ENCODE data around the gene RAB1A. TPM values are rescaled to one million over a fixed set of nuclear protein-coding genes. Genes with fewer than 3 reads are reported as not detected.
A peak's percentile ranks its signal among the peaks of the same experiment; 100 is the strongest.

RAB1A gene
- total and polyA plus RNA-seq, 8 donors: 156 to 202 (median 169) TPM

DNA sequence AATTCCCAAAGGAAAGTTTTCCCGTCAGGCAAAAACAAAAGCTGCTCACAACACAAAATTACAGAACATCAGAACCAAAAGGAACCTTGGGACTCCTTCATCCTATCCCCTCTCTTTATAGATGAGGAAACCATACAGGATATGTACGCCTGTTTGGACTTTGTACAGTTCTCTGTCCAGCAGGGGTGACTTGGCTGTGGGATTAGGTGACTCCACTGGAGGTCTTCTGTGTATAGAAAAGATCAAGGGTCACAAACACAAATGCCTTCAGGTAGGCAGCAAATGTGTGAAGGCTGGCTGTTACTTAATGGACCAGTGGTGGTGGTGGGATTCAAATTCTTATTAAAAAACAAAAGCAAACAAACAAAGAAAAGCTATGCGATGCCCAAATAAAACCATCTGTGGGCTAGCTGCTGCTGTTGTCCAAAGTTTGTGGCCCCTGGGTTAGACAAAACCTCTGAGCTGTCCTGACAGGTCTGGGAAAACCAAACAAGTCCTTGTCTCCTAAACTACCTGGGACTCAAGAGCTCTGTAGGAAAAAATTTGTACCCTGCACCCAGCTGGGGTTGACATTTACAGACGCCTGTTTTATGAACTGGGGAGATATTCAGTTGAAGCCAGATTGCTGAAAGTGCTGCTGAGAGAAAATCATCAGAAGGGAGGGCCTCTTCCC, 75.0 kb downstream of the RAB1A start:
- Histone ChIP-seq H3K27ac (no peak overlapping the region), H3K9me3 (no peaks in the 10 kb centered on the region), H3K36me3 (no peaks in the 10 kb centered on the region), H3K4me1 (peaks cover 10 to 53% of the 10 kb centered on the region in 2 donors), H3K4me3 (peak overlapping the region in 1 of 2 donors; percentile 96), H3K27me3 (no peaks in the 10 kb centered on the region)
- intact Hi-C loops (cut with DNase I): no loop called here
- no peak for ATAC-seq
- DNase-seq: no peak
- TF ChIP-seq, protein P1, sequence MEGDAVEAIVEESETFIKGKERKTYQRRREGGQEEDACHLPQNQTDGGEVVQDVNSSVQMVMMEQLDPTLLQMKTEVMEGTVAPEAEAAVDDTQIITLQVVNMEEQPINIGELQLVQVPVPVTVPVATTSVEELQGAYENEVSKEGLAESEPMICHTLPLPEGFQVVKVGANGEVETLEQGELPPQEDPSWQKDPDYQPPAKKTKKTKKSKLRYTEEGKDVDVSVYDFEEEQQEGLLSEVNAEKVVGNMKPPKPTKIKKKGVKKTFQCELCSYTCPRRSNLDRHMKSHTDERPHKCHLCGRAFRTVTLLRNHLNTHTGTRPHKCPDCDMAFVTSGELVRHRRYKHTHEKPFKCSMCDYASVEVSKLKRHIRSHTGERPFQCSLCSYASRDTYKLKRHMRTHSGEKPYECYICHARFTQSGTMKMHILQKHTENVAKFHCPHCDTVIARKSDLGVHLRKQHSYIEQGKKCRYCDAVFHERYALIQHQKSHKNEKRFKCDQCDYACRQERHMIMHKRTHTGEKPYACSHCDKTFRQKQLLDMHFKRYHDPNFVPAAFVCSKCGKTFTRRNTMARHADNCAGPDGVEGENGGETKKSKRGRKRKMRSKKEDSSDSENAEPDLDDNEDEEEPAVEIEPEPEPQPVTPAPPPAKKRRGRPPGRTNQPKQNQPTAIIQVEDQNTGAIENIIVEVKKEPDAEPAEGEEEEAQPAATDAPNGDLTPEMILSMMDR (IDR thresholded peaks at IDR 0.05): no peak

DNA sequence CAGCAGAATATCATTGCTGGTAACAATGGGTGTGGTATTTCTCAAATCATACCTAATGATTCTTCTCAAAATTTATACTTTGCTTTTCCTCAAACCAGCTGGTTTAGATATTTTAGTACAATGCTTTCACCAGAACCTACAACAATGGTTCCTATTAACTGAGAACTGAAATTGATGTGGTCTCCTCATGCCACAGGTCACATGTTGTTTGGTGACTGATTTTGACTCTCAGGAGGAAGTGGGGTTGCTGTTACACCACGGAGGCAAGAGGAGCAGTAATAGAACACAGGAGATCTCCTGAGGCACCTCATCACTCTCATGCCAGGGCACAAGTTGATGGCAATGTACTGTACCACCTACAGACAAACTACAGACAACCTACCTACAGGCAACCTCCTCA, 76.7 kb downstream of the RAB1A start:
- intact Hi-C loops (cut with DNase I): no loop called here
- Histone ChIP-seq H3K4me3 (no peak overlapping the region), H3K36me3 (no peaks in the 10 kb centered on the region), H3K27ac (no peak overlapping the region), H3K4me1 (peaks cover 10 to 36% of the 10 kb centered on the region in 2 donors), H3K27me3 (no peaks in the 10 kb centered on the region), H3K9me3 (no peaks in the 10 kb centered on the region)
- ATAC-seq: no peak
- TF ChIP-seq, protein P1 (IDR thresholded peaks at IDR 0.05): no peak
- no peak for DNase-seq

DNA sequence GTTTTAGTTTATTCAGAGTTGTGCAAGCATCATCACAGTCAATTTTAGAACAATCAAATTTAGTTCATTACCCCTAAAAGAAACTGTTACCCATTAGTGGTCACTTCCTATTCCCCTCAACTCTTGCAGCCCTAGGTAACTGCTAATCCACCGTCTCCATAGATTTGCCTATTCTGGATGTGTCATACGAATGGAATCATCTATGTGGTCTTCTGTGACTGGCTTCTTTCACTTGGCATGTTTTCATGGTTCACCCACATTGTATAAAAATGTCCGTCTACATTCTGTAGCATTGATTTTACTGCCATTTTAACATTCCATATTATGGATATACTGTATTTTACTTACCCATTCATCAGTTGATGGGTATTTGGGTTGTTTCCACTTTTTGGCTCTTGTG, 79.0 kb downstream of the RAB1A start:
- no peak for DNase-seq
- no peak overlapping the region for H3K4me3 ChIP-seq
- peaks cover 0 to 20% of the 10 kb centered on the region in 2 donors for H3K4me1 ChIP-seq
- no peaks in the 10 kb centered on the region for H3K9me3 ChIP-seq
- TF ChIP-seq, protein P1 (IDR thresholded peaks at IDR 0.05): no peak
- H3K27ac ChIP-seq: no peak overlapping the region
- H3K27me3 ChIP-seq: no peaks in the 10 kb centered on the region
- ATAC-seq: no peak
- intact Hi-C loops (cut with DNase I): no loop called here
- H3K36me3 ChIP-seq: no peaks in the 10 kb centered on the region

DNA sequence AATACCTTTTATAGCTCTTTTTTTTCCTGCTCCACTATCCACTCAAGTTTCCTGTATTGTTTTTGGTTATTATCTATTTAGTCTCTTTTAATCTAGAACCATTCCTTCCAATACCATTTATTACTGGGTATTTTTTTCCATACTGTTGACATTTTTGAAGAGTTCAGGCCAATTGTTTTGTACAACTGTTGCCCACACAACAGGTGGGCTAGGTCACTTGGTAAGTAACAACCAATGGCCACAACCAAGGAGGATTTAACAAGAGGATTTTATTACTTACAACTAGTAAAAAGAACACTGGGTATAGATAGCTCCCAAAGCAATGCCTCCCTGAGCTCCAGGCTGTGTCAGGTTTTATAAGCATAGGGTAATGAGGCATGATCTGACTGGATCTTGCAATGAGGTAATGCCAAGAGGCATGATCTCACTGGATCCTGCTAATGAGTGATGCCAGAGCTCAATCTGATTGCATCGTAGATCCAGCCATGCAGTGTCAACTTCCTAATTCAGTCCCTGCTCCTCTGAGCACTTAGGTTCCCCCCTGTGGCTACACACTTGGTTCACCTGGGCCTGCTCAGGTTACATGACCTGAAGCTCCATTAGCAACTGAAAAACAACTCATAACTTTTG, 80.8 kb downstream of the RAB1A start:
- Histone ChIP-seq H3K4me3 (no peak overlapping the region), H3K4me1 (peaks cover 0 to 12% of the 10 kb centered on the region in 2 donors), H3K27ac (no peak overlapping the region), H3K27me3 (no peaks in the 10 kb centered on the region), H3K36me3 (no peaks in the 10 kb centered on the region), H3K9me3 (peaks cover 0 to 9% of the 10 kb centered on the region in 2 donors)
- TF ChIP-seq, protein P1 (IDR thresholded peaks at IDR 0.05): no peak
- ATAC-seq (no peak), DNase-seq (no peak)
- intact Hi-C loops (cut with DNase I): no loop called here

DNA sequence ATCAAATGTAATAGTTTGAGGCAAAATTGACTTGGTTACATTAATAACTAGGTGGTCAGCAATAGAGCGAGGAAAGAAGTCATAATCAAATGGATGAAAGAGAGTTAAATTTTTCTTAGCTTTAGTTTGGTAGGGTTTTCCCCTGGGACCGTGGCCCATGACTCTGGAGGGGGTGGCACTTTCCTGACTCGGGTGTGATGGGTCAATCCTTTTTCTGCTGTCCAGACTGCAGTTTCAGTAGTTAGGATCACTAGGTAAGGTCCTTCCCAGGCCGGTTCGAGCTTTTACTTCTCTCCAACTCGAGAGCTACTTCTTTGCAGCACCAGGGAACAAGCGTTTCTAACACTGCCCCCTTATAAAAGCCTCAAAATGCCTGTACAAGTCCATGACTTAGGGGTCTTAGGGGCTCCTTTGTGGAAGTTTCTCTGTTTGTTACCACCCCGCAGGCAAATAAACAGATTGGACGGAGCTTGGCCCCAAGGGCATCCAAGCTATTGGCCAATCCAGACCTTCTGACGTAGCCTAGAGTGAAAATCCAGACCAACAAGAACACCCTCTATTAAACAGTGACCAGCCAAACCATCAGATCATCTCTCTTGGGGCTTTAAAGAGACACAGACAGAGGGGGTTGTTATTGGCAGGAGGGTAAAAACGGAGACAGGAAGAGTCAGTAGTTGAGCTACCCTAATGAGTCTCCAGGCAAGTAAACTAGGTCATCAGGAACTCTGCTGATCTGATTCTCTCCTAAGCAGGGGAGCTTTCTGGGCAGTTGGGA, 83.1 kb downstream of the RAB1A start:
- H3K27ac ChIP-seq: no peak overlapping the region
- intact Hi-C loops (cut with DNase I): no loop called here
- DNase-seq (no peak), ATAC-seq (no peak)
- no peaks in the 10 kb centered on the region for H3K4me1 ChIP-seq
- H3K27me3 ChIP-seq: no peaks in the 10 kb centered on the region
- peaks cover 0 to 19% of the 10 kb centered on the region in 2 donors for H3K9me3 ChIP-seq
- TF ChIP-seq, protein P1 (IDR thresholded peaks at IDR 0.05): no peak
- H3K36me3 ChIP-seq: no peaks in the 10 kb centered on the region
- no peak overlapping the region for H3K4me3 ChIP-seq
